Suprapubic skin (tissue), 4 donors: ENCODE data around the gene TIMP2. TPM values are rescaled to one million over a fixed set of nuclear protein-coding genes. Genes with fewer than 3 reads are reported as not detected.

ENCODE experiments used
- DNase-seq, 2 donors: peaks; one replicate each; pipeline ENCODE4 v3.0.0-alpha.2; 2019; ENCODE audit warnings: low spot score in 2 of 2
- H3K27ac ChIP-seq: fragments of 200-600 bp; sonication (generic); one replicate; pipeline ENCODE4 v1.5.1; 2019
- H3K27me3 ChIP-seq: fragments of 200-600 bp; sonication (generic); one replicate; pipeline ENCODE4 v1.5.1; 2019
- H3K36me3 ChIP-seq: fragments of 200-600 bp; sonication (generic); one replicate; pipeline ENCODE4 v1.5.1; 2019
- H3K4me1 ChIP-seq: fragments of 200-600 bp; sonication (generic); one replicate; pipeline ENCODE4 v1.5.1; 2019
- H3K4me3 ChIP-seq: fragments of 200-600 bp; sonication (generic); one replicate; pipeline ENCODE4 v1.5.1; 2019; ENCODE audit warnings: mild to moderate bottlenecking
- H3K9me3 ChIP-seq: fragments of 200-600 bp; sonication (generic); one replicate; pipeline ENCODE4 v1.5.1; 2019
- CTCF ChIP-seq, 2 donors: fragments of 200-600 bp in 1 of 2; fragments of 450-650 bp in 1 of 2; sonication (generic) in 1 of 2; IDR thresholded peaks; one replicate each; pipeline ENCODE4 v1.5.1; 2016 to 2019; ENCODE audit warnings: antibody characterized with exemption in 2 of 2, mild to moderate bottlenecking in 1 of 2, moderate library complexity in 1 of 2
- EP300 ChIP-seq: sonication (generic); formaldehyde crosslinking; IDR thresholded peaks from one replicate; pipeline ENCODE4 v1.6.1; 2017; ENCODE audit warnings: antibody characterized with exemption
- POLR2A ChIP-seq, 2 donors: fragments of 450-650 bp; IDR thresholded peaks; one replicate each; pipeline ENCODE4 v1.6.1; 2017; ENCODE audit warnings: antibody characterized with exemption in 2 of 2, mild to moderate bottlenecking in 2 of 2, moderate library complexity in 2 of 2
- POLR2AphosphoS5 ChIP-seq, 3 donors: sonication (generic); formaldehyde crosslinking; IDR thresholded peaks; one replicate each; pipeline ENCODE4 v1.6.1; 2017; ENCODE audit warnings: antibody characterized with exemption in 3 of 3
- WGBS: methylation state at CpG from one replicate; pipeline ENCODE4 v1.1.5; 2018; 5-methylcytosine and 5-hydroxymethylcytosine counted together
- total RNA-seq, 4 donors: library from RNA; depleted of rRNA; stranded (reverse); fragments of >200 nt; gene quantifications; one replicate each; pipeline ENCODE4 v1.1.0, GENCODE V29; 2016

Gene TIMP2
- total RNA-seq, 4 donors from 2014 or later: 48.4 to 114 (median 76.0) TPM

GRCh38 chr17:78896834-78897663, 28.1 kb downstream of the TIMP2 start:
- H3K27ac ChIP-seq: peak overlapping the region; percentile 55
- H3K9me3 ChIP-seq: no peaks in the 10 kb centered on the region
- H3K36me3 ChIP-seq: peaks cover 6% of the 10 kb centered on the region
- H3K4me3 ChIP-seq: no peak overlapping the region
- no peaks in the 10 kb centered on the region for H3K27me3 ChIP-seq
- DNase-seq: no peak
- peaks cover 65% of the 10 kb centered on the region for H3K4me1 ChIP-seq
- WGBS: 82% methylated on average over 8 of the region's 34 CpGs
- no peak for TF ChIP-seq CTCF (IDR thresholded peaks at IDR 0.05)
- TF ChIP-seq POLR2AphosphoS5 (IDR thresholded peaks at IDR 0.05): no peak
- no peak for TF ChIP-seq EP300
- TF ChIP-seq POLR2A (IDR thresholded peaks at IDR 0.05): no peak

GRCh38 chr17:78896091-78896833, 28.9 kb downstream of the TIMP2 start:
- Histone ChIP-seq H3K27me3 (no peaks in the 10 kb centered on the region), H3K36me3 (peaks cover 6% of the 10 kb centered on the region), H3K4me3 (no peak overlapping the region), H3K9me3 (no peaks in the 10 kb centered on the region), H3K27ac (peak overlapping the region; percentile 55), H3K4me1 (peaks cover 73% of the 10 kb centered on the region)
- no peak for DNase-seq
- 80% methylated on average over 9 of the region's 20 CpGs for WGBS
- TF ChIP-seq EP300: no peak
- TF ChIP-seq POLR2AphosphoS5 (IDR thresholded peaks at IDR 0.05): no peak
- no peak for TF ChIP-seq POLR2A (IDR thresholded peaks at IDR 0.05)
- TF ChIP-seq CTCF (IDR thresholded peaks at IDR 0.05): no peak

GRCh38 chr17:78895322-78895721, 29.9 kb downstream of the TIMP2 start:
- Histone ChIP-seq H3K4me3 (no peak overlapping the region), H3K27ac (peak overlapping the region; percentile 26), H3K4me1 (peaks cover 80% of the 10 kb centered on the region), H3K36me3 (peaks cover 6% of the 10 kb centered on the region), H3K9me3 (no peaks in the 10 kb centered on the region), H3K27me3 (no peaks in the 10 kb centered on the region)
- no peak for DNase-seq
- WGBS: 70% methylated on average over 5 of the region's 5 CpGs
- TF ChIP-seq POLR2A (IDR thresholded peaks at IDR 0.05) (no peak), CTCF (IDR thresholded peaks at IDR 0.05) (no peak)

- Histone ChIP-seq H3K27ac (no peak overlapping the region), H3K4me3 (no peak overlapping the region), H3K4me1 (peaks cover 81% of the 10 kb centered on the region), H3K27me3 (no peaks in the 10 kb centered on the region), H3K36me3 (peaks cover 6% of the 10 kb centered on the region), H3K9me3 (no peaks in the 10 kb centered on the region)
- 10% methylated on average over 4 of the region's 4 CpGs for WGBS
- no peak for DNase-seq
- no peak for TF ChIP-seq POLR2A (IDR thresholded peaks at IDR 0.05)
- no peak for TF ChIP-seq CTCF (IDR thresholded peaks at IDR 0.05)
- no peak for TF ChIP-seq POLR2AphosphoS5 (IDR thresholded peaks at IDR 0.05)
- TF ChIP-seq EP300: no peak
These were observed 31.5 kb downstream of the TIMP2 start for GRCh38 chr17:78893684-78894083.

- 69% methylated on average over 6 of the region's 6 CpGs for WGBS
- Histone ChIP-seq H3K36me3 (peaks cover 6% of the 10 kb centered on the region), H3K4me1 (peaks cover 74% of the 10 kb centered on the region), H3K9me3 (no peaks in the 10 kb centered on the region), H3K27ac (peak overlapping the region; percentile 34), H3K4me3 (no peak overlapping the region), H3K27me3 (no peaks in the 10 kb centered on the region)
- DNase-seq: no peak
- TF ChIP-seq EP300: no peak
- TF ChIP-seq POLR2AphosphoS5 (IDR thresholded peaks at IDR 0.05): no peak
- no peak for TF ChIP-seq CTCF (IDR thresholded peaks at IDR 0.05)
- no peak for TF ChIP-seq POLR2A (IDR thresholded peaks at IDR 0.05)
These were observed 32.2 kb downstream of the TIMP2 start for GRCh38 chr17:78892936-78893379.
